HEK293 (cell line): ENCODE measurements around the gene NEMP2.

Experiments
- CTCF ChIA-PET: fragments of 350-600 bp; formaldehyde crosslinking; extraction: SDS; loops from one replicate; lab custom pipeline; 2021; ENCODE audit warnings: antibody characterized with exemption; lab: Yijun Ruan, JAX
- POLR2A ChIA-PET: fragments of 300-600 bp; formaldehyde crosslinking; extraction: SDS; loops from one replicate; lab custom pipeline; 2020; ENCODE audit warnings: antibody characterized with exemption, inconsistent platforms; lab: Yijun Ruan, JAX
- H3K27ac ChIP-seq: fragments of 200-500 bp; sonication (Bioruptor generic); 2 replicates; pipeline ENCODE4 v1.5.1; 2014; ENCODE audit warnings: low read depth, low read length, control low read depth, inconsistent platforms; ENCODE audit errors: extremely low read depth
- H3K36me3 ChIP-seq, 2 experiments: fragments of 200-500 bp in 1 of 2; sonication (Bioruptor generic) in 1 of 2; 1 replicate in 1 of 2; 2 replicates in 1 of 2; pipeline ENCODE4 v1.5.1; 2014 to 2017; ENCODE audit warnings: inconsistent platforms in 2 of 2, low read length in 2 of 2; ENCODE audit not compliant: control insufficient read depth in 2 of 2, insufficient read depth in 1 of 2
- H3K4me1 ChIP-seq: fragments of 200-500 bp; sonication (Bioruptor generic); 2 replicates; pipeline ENCODE4 v1.5.1; 2014; ENCODE audit warnings: mild to moderate bottlenecking, low read length, inconsistent platforms; ENCODE audit not compliant: control insufficient read depth, insufficient read depth
- H3K4me3 ChIP-seq: 2 replicates; pipeline ENCODE4 v1.5.1; 2011; ENCODE audit warnings: low read depth, mild to moderate bottlenecking, control low read depth, low read length, moderate library complexity
- H3K9me3 ChIP-seq: fragments of 200-500 bp; sonication (Bioruptor generic); 2 replicates; pipeline ENCODE4 v1.5.1; 2014; ENCODE audit warnings: low read depth, low read length, inconsistent platforms; ENCODE audit not compliant: control insufficient read depth, insufficient read depth
- BCL11B ChIP-seq: fragments of 450-650 bp; formaldehyde crosslinking; IDR thresholded peaks from 2 replicates; pipeline ENCODE4 v1.5.1; 2016; ENCODE audit warnings: low read depth, missing biosample characterization, missing genetic modification characterization
- GFI1B ChIP-seq: fragments of 450-650 bp; formaldehyde crosslinking; IDR thresholded peaks from 2 replicates; pipeline ENCODE4 v1.5.1; 2016; ENCODE audit warnings: missing biosample characterization, missing genetic modification characterization
- GLI2 ChIP-seq: fragments of 450-650 bp; formaldehyde crosslinking; IDR thresholded peaks from 2 replicates; pipeline ENCODE4; 2017; ENCODE audit warnings: missing biosample characterization, missing genetic modification characterization, low read depth, borderline replicate concordance
- IKZF3 ChIP-seq: fragments of 450-650 bp; IDR thresholded peaks from 2 replicates; pipeline ENCODE4 v1.5.0; 2018; ENCODE audit warnings: missing biosample characterization, mild to moderate bottlenecking, missing genetic modification characterization, moderate library complexity
- MYNN ChIP-seq: fragments of 450-650 bp; formaldehyde crosslinking; IDR thresholded peaks from 2 replicates; pipeline ENCODE4 v1.5.1; 2016; ENCODE audit warnings: missing biosample characterization, missing genetic modification characterization, borderline replicate concordance
- ZBTB17 ChIP-seq: fragments of 450-650 bp; formaldehyde crosslinking; IDR thresholded peaks from 2 replicates; pipeline ENCODE4 v1.5.1; 2016; ENCODE audit warnings: missing biosample characterization, missing genetic modification characterization
- ZNF10 ChIP-seq: fragments of 450-650 bp; formaldehyde crosslinking; IDR thresholded peaks from 2 replicates; pipeline ENCODE4 v1.5.1; 2017; ENCODE audit warnings: missing biosample characterization, missing genetic modification characterization
- ZNF146 ChIP-seq: fragments of 450-650 bp; formaldehyde crosslinking; IDR thresholded peaks from 2 replicates; pipeline ENCODE4 v1.5.1; 2016; ENCODE audit warnings: missing biosample characterization, missing genetic modification characterization
- ZNF202 ChIP-seq: fragments of 450-650 bp; formaldehyde crosslinking; IDR thresholded peaks from 2 replicates; pipeline ENCODE4 v1.5.1; 2016; ENCODE audit warnings: missing biosample characterization, missing genetic modification characterization, borderline replicate concordance
- ZNF398 ChIP-seq: fragments of 450-650 bp; formaldehyde crosslinking; IDR thresholded peaks from 2 replicates; pipeline ENCODE4 v1.5.1; 2017; ENCODE audit warnings: missing biosample characterization, missing genetic modification characterization
- ZNF561 ChIP-seq: fragments of 450-650 bp; IDR thresholded peaks from 2 replicates; pipeline ENCODE4 v1.5.1; 2018; ENCODE audit warnings: missing biosample characterization, missing genetic modification characterization, borderline replicate concordance
- ZNF580 ChIP-seq: fragments of 450-650 bp; formaldehyde crosslinking; IDR thresholded peaks from 2 replicates; pipeline ENCODE4 v1.5.1; 2016; ENCODE audit warnings: missing biosample characterization, missing genetic modification characterization
- ZNF629 ChIP-seq: fragments of 450-650 bp; formaldehyde crosslinking; IDR thresholded peaks from 2 replicates; pipeline ENCODE4 v1.5.1; 2017; ENCODE audit warnings: missing biosample characterization, missing genetic modification characterization
- ZNF747 ChIP-seq: fragments of 450-650 bp; formaldehyde crosslinking; IDR thresholded peaks from 2 replicates; pipeline ENCODE4 v1.5.1; 2016; ENCODE audit warnings: missing biosample characterization, missing genetic modification characterization
- ZNF76 ChIP-seq: fragments of 450-650 bp; formaldehyde crosslinking; IDR thresholded peaks from 2 replicates; pipeline ENCODE4; 2016; ENCODE audit warnings: low read depth, missing biosample characterization, missing genetic modification characterization, borderline replicate concordance
- ZSCAN16 ChIP-seq: fragments of 450-650 bp; formaldehyde crosslinking; IDR thresholded peaks from 2 replicates; pipeline ENCODE4 v1.5.1; 2016; ENCODE audit warnings: missing biosample characterization, missing genetic modification characterization
- TF ChIP-seq, protein P1 (sequence below): fragments of 450-650 bp; formaldehyde crosslinking; conservative IDR thresholded peaks from 2 replicates; pipeline ENCODE4 v1.5.1; 2016; ENCODE audit warnings: low read depth, missing biosample characterization, missing genetic modification characterization
- TF ChIP-seq, protein P2 (sequence below): fragments of 450-650 bp; formaldehyde crosslinking; IDR thresholded peaks from 2 replicates; pipeline ENCODE4 v1.5.1; 2016; ENCODE audit warnings: missing biosample characterization, missing genetic modification characterization
- TF ChIP-seq, protein P3 (sequence below): fragments of 450-650 bp; formaldehyde crosslinking; IDR thresholded peaks from 2 replicates; pipeline ENCODE4 v1.5.1; 2017; ENCODE audit warnings: missing biosample characterization, missing genetic modification characterization

The NEMP2 gene

GRCh38 chr2:190576573-190576972 lies 42.1 kb upstream of the NEMP2 start (continued):
- TF ChIP-seq, protein P1, sequence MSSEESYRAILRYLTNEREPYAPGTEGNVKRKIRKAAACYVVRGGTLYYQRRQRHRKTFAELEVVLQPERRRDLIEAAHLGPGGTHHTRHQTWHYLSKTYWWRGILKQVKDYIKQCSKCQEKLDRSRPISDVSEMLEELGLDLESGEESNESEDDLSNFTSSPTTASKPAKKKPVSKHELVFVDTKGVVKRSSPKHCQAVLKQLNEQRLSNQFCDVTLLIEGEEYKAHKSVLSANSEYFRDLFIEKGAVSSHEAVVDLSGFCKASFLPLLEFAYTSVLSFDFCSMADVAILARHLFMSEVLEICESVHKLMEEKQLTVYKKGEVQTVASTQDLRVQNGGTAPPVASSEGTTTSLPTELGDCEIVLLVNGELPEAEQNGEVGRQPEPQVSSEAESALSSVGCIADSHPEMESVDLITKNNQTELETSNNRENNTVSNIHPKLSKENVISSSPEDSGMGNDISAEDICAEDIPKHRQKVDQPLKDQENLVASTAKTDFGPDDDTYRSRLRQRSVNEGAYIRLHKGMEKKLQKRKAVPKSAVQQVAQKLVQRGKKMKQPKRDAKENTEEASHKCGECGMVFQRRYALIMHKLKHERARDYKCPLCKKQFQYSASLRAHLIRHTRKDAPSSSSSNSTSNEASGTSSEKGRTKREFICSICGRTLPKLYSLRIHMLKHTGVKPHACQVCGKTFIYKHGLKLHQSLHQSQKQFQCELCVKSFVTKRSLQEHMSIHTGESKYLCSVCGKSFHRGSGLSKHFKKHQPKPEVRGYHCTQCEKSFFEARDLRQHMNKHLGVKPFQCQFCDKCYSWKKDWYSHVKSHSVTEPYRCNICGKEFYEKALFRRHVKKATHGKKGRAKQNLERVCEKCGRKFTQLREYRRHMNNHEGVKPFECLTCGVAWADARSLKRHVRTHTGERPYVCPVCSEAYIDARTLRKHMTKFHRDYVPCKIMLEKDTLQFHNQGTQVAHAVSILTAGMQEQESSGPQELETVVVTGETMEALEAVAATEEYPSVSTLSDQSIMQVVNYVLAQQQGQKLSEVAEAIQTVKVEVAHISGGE (tag by site-specific recombination): no peak
- TF ChIP-seq ZNF146 (tag by site-specific recombination) (no peak), ZNF629 (tag by site-specific recombination) (no peak), GLI2 (tag by site-specific recombination) (no peak), ZSCAN16 (tag by site-specific recombination) (no peak), BCL11B (tag by site-specific recombination) (no peak), ZNF561 (tag by site-specific recombination) (no peak), ZBTB17 (no peak), GFI1B (tag by site-specific recombination) (no peak), ZNF10 (tag by site-specific recombination) (no peak)
- TF ChIP-seq, protein P2, sequence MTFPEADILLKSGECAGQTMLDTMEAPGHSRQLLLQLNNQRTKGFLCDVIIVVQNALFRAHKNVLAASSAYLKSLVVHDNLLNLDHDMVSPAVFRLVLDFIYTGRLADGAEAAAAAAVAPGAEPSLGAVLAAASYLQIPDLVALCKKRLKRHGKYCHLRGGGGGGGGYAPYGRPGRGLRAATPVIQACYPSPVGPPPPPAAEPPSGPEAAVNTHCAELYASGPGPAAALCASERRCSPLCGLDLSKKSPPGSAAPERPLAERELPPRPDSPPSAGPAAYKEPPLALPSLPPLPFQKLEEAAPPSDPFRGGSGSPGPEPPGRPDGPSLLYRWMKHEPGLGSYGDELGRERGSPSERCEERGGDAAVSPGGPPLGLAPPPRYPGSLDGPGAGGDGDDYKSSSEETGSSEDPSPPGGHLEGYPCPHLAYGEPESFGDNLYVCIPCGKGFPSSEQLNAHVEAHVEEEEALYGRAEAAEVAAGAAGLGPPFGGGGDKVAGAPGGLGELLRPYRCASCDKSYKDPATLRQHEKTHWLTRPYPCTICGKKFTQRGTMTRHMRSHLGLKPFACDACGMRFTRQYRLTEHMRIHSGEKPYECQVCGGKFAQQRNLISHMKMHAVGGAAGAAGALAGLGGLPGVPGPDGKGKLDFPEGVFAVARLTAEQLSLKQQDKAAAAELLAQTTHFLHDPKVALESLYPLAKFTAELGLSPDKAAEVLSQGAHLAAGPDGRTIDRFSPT (tag by site-specific recombination): no peak

GRCh38 chr2:190575263-190575662 lies 40.7 kb upstream of the NEMP2 start:
- CTCF ChIA-PET: interaction anchor here (0.8 kb wide), 1 partner anchor 64 kb away, joined by 3 read pairs; no protein-coding TSS in a partner anchor
- Histone ChIP-seq H3K4me1 (peaks cover 11% of the 10 kb centered on the region), H3K36me3 (no peaks in the 10 kb centered on the region), H3K27ac (no peak overlapping the region), H3K4me3 (no peak overlapping the region), H3K9me3 (no peaks in the 10 kb centered on the region)
- POLR2A ChIA-PET: no interaction called here
- TF ChIP-seq IKZF3 (tag by site-specific recombination): no peak
- no peak for TF ChIP-seq ZNF76 (tag by site-specific recombination)
- TF ChIP-seq ZNF580: no peak
- TF ChIP-seq ZNF747 (tag by site-specific recombination): no peak
- no peak for TF ChIP-seq ZNF202 (tag by site-specific recombination)
- TF ChIP-seq MYNN: no peak
- no peak for TF ChIP-seq ZNF398 (tag by site-specific recombination)
- TF ChIP-seq, protein P3, sequence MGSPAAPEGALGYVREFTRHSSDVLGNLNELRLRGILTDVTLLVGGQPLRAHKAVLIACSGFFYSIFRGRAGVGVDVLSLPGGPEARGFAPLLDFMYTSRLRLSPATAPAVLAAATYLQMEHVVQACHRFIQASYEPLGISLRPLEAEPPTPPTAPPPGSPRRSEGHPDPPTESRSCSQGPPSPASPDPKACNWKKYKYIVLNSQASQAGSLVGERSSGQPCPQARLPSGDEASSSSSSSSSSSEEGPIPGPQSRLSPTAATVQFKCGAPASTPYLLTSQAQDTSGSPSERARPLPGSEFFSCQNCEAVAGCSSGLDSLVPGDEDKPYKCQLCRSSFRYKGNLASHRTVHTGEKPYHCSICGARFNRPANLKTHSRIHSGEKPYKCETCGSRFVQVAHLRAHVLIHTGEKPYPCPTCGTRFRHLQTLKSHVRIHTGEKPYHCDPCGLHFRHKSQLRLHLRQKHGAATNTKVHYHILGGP (tag by site-specific recombination): no peak
